HG02588 (cell line): ENCODE data around the gene KCNIP2.

ENCODE experiments used
- ATAC-seq: cut with Tn5 transposase; IDR thresholded peaks from one replicate; pipeline ENCODE4 v1.9.1; 2021; ENCODE audit warnings: mild to moderate bottlenecking, moderate library complexity; ENCODE audit not compliant: unreplicated experiment

Gene KCNIP2

DNA sequence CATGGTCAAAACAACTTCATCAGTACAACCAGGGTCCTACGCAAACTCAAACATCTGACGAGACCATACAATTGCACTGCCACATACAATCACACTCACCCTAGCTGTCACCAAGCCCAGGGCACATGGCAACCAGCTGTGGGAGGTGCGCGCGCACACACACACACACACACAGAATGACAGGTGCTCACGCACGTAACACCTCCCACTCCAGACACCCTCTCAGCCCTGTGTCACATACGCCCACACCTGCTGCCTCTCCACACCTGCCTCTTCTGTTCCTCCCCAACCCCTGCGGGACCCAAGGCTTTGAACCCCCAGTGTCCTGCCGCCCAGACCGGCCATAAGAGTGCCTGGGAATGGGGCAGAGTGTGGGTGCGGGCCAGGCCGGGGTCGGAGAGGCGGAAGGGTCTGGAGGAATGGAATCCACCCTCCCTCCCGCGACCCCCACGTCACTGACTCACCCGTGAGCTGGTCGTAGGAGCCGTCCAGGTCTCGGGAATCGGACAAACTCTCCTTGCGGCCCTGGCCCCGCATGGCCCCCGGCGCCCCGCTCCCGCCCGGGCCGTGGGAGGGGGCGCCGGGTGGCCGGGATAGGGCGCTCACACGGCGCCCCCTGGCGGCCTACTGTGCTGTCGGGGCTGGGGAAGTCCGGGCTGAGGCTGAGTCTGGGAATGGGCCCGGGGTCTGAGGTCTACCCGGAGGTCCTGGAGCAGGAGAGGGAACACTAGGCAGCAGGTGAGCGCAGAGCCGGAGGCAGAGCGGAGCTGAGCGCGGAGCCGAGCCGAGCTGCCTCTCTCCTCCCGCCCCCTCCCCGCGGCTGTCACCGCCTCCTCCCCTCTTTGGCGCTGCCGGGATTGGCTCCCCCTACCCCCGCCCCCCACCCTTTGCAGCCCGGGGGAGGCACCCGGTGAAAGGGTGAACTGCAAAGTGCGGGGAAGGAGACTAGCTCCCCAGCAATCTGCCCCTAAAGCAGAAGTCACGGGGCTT is at the start of gene KCNIP2:
TSS of gene KCNIP2 (minus strand) at position 769 of the 990 bp plus-strand sequence. CDS start at position 537, 232 bp downstream.
- no peak for ATAC-seq

GRCh38 chr10:101892782-101893391 is 49.3 kb upstream of the KCNIP2 start:
- no peak for ATAC-seq

DNA sequence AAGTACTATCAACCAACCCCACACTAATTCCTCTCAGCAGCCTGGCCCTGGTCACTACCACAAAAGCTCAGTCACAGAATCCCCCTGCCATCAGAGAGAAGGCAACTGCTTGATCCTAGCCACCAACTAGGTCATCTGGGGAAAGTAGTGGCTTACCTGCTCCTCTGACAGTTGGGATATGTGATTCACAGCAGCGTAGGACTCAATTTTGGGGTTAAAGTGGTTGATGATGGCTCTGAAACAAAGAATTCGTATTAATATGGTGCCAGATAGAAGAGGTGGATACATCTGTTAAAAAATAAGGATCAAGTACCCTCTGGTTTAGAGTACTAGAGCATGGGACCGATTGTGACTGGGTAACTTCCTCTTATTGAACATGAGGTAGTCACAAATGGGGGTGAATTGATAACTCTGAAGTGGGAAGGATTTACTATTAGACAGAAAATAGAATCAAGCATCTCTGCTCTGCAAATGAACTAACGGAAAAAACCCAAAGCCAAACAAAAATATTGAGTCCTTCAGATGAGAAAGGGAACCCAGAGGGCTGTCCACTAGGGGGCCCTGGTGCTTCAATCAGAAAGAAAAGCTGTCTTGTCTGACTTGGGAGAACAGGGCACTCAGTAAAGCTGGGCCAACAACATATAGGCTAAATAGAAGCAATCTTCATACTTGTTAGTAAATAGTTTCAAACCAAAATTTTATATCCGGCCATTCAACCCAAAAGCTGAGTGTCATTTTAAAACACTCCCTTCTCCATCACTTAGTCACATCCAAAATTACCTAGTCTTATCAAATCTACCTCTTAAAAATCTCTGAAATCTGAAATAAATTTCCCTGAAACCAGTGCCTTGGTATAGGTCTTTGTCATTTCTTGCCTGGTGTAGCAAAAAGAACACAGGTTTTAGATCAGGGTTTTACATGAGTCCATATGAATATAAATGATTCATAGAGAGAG is 45.9 kb upstream of the KCNIP2 start:
- no peak for ATAC-seq

GRCh38 chr10:101888251-101888949 is 44.8 kb upstream of the KCNIP2 start:
- no peak for ATAC-seq

GRCh38 chr10:101887775-101888174 is 44.2 kb upstream of the KCNIP2 start:
- ATAC-seq = no peak

DNA sequence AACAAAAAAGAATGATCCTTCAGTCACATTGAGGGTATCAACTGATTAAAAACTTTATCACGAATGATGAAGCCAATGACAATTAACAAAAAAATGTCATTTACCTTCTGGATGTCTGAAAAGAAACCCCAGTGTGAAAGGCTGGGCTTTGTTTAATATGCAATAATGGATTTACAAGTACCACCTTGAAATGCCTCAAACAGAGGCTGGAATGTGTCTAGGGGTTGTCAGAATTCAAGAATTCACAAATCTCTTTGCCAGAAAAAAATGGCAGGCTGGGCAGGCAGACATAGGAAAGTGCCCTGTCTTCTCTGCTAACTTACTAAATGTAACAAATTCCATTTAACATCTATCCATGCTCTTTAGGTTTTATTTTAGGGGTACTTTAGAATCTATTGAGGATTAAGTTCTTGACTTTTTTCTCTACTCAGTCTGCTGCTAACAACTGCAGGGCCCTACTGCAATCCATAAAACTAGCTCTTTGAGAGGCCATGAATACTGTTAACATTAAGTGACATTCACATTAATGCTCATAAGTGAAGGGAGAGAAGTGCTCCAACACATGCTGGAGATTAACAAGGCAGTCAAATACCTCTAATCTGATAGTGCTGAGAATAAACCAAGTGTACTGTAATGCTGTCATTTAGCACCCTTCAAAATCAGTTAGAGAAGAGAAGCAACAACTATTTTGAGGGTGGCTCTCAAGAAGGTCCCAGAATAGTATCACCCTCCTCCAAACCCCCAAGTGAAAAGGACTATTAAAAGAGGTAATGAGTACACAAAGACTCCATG is 43.1 kb upstream of the KCNIP2 start:
- ATAC-seq = no peak

DNA sequence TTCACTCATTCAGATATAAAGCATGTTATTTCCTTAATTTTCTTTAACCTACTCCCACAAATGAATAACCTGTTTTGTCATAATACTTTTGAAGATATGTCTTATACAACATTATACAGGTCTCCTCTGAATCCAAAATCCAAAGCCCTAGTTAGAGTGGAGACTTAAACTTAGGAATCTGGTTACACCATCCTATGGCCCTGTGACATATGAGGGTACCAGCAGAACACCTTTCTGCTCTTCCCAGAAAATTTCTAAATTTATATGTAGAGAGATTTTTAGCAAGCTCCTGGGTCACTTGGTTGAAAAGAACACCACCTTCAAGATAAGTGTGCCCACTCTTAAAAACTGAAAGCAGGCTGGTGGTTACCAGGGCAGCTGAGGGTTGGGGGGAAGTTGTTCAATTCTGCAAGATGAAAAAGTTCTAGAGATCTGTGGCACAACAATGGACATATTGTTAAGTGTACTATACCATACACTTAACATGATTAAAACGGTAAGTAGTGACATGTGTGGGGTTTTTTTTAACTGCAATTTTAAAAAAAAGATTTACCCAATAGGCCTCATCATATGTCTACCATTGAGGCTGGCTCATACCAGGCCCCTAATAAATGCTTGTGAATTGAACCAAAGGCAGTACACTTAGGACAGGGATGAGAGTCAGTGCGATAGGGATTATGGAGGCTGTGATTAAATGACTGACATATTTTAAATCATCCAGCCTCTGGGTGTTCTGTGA is 37.6 kb upstream of the KCNIP2 start:
- ATAC-seq = no peak

DNA sequence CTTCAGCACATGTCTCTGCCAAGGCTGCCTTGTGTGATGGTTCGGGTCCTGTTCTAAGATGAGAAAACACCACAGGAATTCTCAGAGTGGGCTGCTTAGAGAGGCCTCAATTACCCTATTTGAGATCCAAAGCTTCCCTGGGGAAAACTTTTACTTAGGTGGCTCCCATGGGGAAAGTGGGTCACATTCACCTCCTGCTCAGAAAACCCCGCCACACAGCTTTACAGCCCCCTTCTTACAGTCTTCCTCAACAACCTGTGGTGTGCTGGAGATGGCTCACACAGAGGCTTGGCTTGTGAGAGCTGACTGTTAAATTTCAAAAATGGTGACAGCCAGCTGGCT is 36.6 kb upstream of the KCNIP2 start:
- ATAC-seq = no peak

GRCh38 chr10:101879456-101880231 is 36.0 kb upstream of the KCNIP2 start:
- no peak for ATAC-seq

GRCh38 chr10:101878869-101879268 is 35.3 kb upstream of the KCNIP2 start:
- no peak for ATAC-seq

- no peak for ATAC-seq
These were observed 31.6 kb upstream of the KCNIP2 start for GRCh38 chr10:101875068-101875688.

GRCh38 chr10:101874252-101874651 is 30.7 kb upstream of the KCNIP2 start:
- ATAC-seq = no peak

DNA sequence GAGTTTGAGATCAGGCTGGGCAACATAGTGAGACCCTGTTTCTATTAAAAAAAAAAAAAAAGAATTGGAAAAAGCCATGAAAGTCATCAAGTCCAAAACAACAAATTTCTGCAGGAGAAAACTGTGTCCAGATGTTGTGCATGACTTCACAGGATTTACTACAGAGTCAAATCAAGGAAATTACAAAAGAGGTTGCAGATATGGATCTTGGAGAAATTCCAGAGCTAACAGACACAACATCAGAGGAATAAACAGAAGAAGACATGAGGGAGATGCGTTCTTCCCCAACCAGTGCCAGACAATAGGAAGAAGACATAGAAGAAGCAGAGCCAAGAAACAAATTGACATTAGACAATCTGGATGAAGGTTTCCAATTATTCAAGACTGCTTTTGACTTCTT is 24.3 kb upstream of the KCNIP2 start:
- ATAC-seq = no peak

DNA sequence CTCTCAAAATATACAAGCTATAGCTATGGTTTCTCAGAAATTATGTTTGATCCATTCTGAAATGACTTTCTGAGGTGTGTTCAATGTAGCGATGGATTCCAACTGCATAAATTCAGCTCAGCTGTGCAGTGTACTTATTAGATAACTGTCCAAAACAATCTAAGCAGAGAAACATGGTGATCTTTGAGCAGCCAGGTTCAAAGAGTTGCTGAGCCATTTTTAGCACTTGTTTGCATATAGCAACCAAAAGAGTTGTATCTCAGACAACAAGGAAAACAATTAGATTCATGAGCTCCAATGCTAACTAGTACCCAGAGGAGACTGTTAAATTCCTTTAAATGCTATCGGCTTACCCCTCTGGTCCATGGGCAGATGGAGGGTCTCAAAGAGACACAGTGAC is 15.9 kb upstream of the KCNIP2 start:
- no peak for ATAC-seq

GRCh38 chr10:101858723-101859500 is 15.3 kb upstream of the KCNIP2 start:
- no peak for ATAC-seq

DNA sequence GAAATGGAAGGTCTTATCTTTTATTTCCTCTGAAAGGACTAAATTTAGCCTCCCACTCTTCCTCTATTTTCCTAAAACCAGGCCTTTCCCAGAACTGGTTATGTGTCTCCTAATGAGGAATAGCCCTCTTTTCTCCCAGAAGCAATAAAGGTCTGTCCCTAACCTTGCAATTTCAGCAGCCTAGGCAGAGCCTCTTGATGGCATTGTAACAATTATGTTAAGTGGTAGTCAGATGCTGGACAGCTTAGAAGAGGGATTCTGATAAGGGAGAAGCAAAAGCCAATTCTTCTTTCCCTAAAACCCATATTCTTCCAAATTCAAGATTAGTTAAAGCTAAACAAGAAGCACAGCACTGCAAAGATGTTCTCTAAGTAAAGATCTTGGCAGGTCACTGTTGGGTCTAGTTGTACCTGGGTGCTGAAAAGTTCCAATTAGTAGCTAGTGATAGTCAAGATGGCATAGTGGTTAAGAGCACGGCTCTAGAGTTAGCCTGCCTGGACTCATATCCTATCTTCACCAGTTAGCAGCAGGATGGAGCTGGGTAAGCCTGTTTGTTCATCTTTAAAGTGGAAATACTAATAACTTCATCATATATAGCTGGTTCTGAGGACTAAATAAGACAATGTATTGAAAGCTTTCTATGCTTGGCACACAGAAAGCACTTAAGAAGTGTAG is 14.3 kb upstream of the KCNIP2 start:
- ATAC-seq = no peak
